NCI-H2227 (cell line): ENCODE data around the gene KREMEN1.

Experiments
- DNase-seq: peaks from one replicate; lab custom pipeline; 2025; ENCODE audit not compliant: unreplicated experiment; lab: John Stamatoyannopoulos, UW

Gene KREMEN1

DNA sequence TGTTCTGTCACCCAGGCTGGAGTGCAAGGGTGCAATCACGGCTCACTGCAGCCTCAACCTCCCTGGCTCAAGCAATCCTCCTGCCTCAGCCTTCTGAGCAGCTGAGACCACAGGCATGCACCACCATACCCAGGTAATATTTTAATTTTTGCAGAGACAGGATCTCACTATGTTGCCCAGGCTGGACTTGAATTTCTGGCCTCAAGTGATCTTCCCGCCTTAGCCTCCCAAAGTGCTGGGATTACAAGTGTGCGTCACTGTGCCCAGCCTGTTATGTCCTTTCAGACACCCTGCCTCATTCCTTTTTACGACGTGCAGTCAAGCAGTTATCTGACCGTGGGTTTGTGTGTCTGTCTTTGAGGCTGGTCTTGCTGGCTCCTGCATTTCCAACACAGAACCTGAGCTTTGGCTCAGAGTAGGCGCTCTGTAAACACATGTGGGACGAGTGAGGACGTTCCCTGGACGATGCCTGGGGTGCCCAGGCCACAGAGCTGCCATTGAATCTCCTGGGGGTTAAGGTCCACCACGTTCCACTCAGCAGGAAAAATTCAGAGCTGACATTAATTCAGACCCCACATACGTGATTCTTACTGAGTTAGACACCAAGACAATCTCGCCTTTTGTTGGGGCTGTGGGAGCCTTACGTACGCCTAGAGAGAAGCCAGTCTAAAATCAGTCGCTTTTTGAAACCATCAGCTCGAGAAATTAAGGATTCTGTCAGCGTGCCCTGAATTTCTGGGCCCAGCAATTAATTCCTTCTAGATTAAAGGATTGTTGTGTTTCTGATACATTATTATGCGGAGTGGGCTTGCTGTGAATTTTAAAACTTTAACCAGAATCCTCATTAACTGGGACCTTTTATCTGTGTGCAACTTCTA, 111.4 kb downstream of the KREMEN1 start:
- no peak for DNase-seq

DNA sequence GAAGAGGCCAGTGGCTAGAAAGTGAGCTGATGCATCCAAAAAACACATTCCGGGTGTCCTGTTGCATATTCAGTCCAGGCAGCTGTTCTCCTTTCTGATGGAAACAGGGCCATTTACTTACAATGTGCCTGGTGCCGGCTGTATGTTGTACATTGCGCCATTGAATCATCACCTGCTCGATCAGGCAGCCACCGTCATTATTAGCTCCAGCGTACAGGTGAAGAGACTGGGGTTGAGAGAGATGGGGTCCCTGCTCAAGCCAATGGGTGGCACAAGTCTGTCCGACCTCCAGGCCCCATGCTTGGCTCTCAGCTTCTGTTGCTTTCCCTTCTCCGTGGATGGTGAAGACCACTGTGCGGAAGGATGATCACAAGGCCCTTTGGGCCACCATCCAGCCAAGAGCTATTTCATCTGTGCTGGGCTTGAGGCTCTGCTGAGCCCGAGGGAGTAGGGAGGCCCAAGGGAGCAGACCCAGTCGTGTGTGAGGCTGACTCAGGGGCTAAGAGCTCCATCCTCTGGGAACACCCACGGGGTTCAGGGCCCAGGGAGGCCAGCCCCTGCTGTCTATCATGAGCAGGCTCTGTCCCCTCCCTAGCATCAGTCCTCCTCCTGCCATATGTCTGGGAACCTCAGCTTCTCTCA, 112.1 kb downstream of the KREMEN1 start:
- DNase-seq, result no peak

DNA sequence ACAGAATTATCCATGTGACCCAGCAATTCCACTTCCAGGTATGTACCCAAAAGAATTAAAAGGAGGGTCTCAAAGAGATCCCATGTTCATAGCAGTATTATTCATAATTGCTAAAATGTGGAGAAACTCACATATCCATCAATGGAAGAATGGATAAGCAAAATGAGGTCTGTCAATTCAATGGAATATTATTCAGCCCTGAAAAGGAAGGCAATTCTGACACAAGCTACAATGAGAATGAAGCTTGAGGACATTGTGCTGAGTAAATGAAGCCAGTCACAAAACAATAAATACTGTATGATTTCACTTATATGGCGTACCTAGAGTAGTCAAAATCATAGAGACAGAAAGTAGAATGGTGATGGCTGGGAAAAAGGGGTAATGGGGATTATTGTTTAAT, 113.5 kb downstream of the KREMEN1 start:
- no peak for DNase-seq

DNA sequence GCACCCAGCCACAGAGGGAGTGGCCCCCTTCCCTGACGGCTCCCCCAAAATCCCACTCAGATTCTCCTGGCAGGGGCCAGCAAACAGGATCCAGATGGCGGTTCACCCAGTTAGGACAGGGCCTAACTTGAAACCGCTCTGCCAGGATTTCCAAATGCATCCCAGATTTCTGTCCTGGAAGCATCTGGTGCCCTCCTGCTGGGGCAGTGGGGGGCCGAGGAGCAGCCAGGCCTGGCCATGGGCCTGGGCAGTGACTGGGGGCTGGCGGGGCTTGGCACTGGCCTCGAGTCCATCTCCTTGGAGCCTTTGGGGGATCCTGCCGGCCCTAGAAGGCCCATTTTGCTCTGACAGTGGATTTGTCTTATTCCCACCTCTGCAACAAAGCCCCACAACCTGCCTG, 115.0 kb downstream of the KREMEN1 start:
- DNase-seq, result no peak

DNA sequence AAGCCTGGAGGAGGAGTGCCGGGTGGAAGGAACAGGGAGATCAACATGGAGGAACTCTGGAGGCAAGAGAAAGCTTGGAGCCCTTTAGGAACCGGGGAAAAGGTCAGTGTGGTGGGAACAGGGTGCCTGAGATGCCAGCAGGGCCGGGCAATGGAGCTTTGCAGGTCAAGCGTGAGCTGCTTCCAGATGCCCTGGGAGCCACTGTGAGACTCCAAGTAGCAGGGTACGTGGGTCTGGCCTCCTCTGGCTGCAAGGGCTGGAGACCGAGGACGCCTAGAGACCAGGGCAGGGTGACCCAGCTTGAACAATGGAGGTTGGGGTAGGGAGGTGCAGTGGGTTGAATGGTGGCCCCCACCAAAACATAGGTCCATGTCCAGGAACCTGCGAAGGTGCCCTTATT, 117.2 kb downstream of the KREMEN1 start:
- DNase-seq, result no peak

DNA sequence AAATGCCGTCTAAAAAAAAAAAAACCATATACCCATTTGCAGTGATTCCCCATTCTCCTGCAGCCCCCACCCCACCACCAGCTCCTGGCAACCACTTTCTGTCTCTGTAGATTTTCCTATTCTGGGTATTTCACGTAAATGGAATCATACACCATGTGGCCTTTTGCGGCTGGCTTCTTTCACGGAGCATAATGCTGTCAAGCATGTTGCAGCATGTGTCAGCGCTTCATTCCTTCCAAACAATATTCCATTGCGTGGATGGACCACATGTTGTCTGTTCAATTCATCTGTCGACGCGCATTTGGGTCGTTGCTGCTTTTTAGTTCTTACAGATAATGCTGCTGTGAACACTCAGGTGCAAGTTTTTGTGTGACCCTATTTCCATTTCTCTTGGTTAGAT, 118.1 kb downstream of the KREMEN1 start:
- DNase-seq, result no peak

DNA sequence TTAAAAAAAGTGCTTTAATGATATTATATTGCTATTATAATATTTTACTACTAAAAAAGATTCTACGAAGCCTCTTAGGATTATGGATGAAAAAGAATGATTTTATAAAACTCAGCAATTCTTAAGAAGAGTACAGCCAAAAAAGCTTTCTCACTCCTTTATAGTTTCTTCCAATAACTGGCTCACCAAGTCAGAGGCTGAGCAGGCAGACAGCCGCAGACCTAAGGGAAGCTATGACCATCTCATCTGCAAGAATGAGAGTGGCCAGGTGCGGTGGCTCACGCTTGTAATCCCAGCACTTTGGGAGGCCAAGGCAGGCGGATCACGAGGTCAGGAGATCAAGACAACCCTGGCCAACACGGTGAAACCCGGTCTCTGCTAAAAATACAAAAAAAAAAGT, 120.2 kb downstream of the KREMEN1 start:
- DNase-seq, result no peak

DNA sequence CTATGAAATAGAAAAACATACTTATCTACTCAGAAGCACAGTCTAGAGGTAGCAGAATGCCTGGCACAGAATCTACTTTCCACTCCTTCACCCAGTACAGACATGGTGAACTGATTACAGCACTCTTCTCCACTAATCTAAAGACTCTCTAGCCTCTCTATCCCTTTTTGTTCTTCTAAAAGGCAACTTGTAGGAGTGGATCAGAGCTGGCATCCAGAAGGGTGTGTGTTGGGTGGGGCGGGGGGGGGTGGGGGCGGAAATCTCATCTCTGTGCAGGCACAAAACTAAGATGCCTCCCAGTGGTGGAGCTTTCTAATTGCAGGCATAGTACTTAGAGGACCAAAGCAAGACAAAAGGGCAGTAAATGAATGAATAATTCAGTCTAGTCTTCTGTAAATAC, 121.3 kb downstream of the KREMEN1 start:
- DNase-seq, result no peak

DNA sequence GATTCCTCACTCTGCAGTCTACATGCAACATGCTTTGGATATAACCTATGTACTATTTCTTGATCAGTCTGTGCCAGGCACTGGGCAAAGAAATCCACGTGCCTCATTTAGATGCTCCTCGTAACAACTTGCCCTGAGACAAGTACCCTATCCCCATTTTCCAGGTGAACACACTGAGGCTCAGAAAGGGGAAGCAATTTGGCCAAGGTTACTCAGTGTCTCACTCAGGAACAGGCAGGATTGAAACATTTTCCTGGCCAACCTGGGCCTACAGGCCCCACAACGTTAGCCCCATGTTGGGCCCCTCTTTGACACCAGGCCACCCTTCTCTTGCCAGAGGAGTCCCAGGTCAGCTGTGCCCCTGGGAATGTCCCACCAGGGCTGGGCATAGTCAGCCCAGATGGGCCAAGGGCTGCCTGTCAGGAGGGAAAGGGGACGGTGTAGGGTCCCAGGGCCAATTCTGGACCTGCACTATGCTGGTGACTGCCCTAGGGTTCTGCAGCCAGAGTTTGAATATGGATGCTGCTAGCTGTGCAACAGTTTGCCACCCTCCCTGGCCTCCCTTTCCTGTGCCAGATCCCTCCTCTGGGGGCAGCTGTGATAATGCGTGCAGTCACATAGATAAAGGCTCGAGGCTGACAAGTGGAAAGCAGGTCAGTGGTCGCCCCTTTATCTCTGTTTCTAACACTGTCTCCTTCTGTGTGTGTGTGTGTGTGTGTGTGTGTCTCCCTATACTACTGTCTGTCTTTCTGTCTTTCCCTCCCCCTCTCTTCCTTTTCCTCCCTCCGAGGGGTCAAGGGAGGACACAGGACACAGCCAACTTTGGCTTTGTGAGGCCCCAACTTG, 122.5 kb downstream of the KREMEN1 start:
- DNase-seq, result no peak

DNA sequence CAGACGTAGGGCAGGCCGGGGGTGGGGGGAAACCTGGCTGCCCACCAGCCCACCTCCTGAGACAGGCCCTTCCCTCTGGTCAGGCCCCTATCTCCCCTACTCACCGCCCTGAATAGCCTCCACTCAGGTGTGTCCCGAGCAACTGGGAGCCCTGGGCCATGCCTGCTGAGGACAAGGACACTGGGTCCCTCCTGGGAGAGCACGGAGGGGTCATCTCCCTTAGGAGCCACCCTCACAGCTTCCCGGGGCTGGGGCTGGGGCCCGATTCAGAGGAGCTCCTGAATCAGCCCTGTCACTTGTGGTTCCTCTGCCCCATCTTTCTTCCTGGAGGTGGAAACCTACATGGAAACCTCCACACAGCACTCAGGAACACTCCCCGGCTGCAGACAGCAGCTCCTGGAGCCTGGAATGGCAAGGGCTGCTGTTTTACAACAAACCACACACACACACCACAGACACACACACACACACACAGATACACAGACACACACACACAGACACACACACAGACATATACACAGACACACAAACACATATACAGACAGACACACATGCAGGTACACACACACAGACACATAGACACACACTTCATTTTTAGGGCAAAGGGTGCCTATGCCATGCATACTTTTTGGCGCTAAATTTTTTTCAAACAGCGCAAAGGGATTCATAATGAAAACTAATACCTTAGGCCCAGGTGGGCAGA, 123.3 kb downstream of the KREMEN1 start:
- no peak for DNase-seq

DNA sequence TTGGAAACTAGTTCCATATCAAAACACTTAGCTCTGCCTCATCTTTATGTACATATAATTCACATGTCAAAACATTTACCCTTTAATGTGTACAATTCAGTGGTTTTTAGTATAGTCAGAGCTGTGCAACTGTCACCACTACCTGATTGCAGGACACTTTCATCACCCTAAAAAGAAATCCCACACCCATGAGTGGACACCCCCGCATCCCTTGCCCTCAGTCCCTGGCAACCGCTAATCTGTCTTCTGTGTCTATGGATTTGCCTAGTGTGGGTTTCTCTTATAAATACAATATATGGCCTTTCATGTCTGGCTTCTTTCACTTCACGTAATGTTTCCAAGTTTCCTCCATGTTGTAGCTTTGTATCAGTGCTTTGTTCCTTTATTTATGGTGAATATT, 124.3 kb downstream of the KREMEN1 start:
- no peak for DNase-seq

DNA sequence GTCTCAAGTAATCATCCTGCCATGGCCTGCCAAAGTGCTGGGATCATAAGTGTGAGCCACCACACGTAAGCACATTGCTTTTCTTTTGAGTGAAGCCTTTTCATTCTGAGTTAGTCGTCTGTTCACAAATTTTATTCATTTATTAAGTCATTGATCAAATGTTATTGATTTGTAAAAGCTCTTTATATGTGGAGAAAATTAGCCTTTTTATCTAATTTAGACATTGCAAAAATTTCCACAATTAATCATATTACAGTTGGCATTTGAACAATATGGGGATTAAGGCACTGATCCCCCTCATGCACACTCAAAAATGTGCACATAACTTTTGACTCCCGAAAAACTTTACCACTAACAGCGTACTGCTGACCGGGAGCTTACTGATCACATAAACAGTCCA, 125.4 kb downstream of the KREMEN1 start:
- no peak for DNase-seq

DNA sequence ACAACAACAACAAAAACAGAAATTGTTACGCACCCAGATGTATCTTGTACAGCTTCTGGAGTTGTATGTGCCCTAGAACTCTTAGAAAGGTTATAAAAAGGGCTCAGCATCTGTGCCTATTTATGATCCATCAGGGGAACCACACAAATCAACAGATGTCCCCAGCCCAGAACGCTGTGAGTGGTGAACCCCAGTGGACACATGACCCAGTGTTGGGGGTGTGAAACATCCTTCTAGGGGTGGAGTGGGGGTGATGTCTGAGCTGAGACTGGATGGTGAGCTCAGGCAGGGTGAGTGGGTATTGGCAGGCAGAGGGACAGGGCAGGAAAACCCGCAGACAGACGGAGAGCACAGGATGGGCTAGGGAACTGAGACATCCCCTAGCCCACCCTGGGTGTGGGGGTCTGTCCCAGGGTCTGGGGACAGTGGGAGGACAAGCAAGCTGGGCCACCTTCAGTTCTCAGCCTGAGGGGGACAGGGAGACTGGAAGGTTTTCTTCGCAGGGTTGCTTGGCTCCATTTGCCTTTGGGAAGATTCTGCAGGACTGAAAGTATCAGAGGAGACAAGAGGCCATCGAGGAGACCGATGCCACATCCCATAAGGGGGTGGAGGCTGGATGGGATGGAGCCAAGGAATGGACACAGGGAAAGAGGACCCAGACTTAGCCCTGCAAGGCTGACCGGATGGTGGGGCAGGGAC, 127.0 kb downstream of the KREMEN1 start:
- no peak for DNase-seq

DNA sequence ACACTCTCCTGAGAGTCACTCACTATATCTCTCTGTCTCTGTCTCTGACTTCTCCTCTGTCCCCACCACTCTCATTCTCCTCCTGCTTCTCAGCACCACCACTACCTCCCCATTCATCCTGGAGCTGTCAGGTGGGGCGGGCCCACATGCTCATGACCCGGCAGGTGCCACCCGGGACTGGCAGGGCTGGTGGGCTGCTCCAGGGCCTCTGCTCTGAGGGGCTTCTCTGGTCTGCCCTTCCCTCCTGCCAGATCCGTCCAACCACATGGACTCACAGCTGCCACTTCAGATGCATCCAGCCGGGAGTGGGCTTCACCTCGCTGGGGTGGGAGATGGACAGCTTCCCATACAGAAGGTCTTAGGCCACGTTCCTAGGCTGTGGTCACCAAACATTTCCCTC, 128.1 kb downstream of the KREMEN1 start:
- no peak for DNase-seq

DNA sequence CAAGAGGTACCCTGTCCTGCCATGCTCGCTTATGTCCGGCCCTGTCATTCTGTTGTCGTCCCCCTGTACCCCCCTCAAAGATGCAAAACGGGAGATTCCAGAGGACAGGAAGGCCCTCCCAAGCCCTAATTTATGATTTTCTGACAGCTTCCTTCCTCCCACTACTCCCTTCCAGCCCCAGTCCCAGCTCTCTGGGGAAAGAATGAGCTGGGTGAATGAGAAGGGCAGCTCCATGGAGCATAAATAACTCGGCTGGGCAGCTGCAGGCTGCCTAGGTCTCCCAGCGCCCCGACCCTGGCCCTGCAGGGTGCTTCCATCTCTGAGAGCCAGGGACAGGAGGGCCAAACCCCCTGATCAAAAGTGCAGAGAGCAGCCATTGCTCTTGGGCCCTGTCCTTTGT, 128.9 kb downstream of the KREMEN1 start:
- no peak for DNase-seq

DNA sequence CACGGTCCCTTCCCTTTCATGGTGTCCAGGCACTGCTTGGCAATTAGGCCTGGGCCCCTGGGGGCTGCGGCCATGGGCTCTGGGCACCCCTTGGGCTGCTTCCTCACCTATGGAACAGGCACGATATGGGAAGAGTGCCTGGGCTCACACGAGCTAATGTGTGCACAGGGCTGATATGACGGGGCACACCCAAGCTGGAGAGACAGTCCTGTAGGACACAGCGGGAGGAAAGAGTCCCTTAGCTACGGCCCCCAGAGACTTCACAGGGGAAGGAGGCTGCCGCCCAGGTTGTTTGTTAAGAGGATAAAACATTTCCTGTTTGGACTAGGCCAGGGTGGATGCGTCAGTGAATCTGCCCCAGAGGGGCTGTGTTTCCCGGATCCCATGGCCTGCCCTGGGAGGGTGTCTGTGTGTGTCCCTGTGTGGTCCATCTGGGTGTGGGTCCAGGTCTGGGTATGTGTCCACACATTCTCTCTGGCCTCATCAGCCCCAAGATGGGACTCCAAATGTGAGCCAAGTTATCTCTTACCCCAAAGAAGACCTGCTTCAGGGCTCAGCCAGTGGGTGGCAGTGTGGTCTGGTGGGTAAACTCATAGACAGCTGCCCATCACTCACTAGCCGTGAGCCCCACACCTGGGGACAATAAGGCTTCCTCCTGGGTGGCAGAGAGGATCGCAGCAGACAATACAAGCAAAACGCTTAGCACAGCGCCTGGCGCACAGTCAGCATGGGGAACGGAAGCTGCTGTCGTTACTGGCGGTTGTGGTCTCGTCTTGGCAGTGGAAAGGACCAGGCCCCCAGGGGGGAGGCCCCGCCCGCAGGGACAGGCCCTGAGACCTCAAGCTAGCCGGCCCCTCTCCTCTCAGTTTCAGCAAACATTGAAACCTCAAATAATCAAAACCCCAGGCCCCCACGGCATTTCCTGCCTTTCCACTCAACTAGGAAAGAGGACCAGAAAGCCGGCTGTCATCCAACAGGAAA, 129.7 kb downstream of the KREMEN1 start:
- no peak for DNase-seq

DNA sequence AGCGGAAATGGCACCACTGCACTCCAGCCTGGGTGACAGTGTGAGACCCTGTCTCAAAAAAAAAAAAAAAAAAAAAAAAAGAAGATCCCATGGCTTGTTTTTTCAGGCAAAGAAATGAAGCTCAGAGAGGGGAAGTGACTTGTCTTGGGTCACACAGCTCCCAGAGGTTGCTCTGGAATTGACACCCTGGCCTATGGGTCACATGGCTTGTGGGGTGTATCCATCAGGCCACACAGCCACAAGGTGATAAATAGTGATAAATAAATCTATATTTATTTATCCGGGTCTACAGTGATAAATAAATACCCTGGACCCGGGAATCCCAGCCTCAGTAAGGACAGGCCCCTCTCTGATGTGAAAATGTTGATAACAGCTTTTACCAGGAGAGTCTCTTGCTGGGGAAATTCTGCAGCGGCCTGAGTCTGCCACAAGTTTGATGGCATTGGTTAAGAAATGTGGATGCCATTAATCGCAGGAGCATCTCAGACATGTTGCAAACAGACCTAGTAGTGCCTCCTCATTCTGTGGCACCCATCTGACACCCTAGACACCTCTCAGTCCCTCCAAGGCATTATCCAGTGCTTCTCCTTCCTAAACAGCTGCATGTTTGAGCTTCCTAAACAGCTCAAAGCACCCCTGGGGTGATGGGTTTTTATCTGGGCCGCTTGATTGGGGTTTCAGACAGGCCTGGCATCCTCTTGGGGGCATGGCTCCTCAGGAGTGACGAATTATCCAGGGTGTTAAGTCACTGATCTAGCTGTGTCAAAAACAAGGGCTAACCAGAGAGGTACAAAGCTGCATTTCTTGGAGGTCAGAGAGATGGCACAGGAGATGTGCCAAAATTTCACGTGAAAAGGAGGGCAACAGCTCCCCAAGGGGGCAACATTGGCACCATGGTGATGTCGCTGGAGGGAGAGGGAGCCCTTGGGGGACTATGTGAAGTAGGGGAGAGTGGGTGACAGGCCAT, 130.9 kb downstream of the KREMEN1 start:
- DNase-seq, result no peak

DNA sequence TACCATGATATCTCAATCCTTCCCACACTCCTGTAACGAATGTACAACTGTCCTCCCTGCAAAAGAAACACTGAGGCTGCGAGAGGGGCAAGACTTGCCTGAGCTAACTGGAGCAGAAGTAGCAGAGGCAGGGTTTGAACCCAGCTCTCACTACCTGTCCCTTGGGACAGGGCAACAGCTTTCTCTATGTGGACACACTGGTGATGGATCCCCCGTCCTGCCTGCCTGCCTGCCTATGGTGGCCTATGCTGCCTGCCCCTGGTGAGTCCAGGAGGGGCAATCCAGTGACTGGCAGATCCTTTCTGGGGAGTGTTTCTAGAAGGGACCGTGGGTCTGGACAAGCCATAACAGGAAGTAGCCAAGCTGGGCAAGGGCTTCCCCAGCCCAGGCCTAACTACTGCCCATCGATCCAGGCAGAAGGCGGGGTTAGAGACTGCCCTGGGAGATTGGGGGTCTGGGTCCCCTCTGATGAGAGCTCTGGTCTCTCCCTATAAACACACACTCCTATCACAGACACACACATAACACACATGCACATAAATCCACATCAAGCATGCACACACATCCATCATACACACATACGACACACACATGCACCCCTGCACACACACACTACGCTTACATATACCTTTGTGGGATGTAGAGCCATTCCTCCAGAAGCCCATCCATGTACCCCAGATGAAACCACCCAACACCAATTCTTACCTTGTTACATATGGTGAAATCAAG, 131.8 kb downstream of the KREMEN1 start:
- DNase-seq, result no peak
